Activated CD4-positive, CD25-positive, alpha-beta regulatory T cell (primary cell): ENCODE measurements around the gene MDH1B.
"Not testable (repeated sequence)": the region's sequence is repeated elsewhere in the genome, so short reads cannot be mapped to it uniquely, and the experiment has no call there.

Experiments
- DNase-seq, 4 experiments: peaks; one replicate each; lab custom pipeline; 2025; lab: John Stamatoyannopoulos, UW

Gene MDH1B

DNA sequence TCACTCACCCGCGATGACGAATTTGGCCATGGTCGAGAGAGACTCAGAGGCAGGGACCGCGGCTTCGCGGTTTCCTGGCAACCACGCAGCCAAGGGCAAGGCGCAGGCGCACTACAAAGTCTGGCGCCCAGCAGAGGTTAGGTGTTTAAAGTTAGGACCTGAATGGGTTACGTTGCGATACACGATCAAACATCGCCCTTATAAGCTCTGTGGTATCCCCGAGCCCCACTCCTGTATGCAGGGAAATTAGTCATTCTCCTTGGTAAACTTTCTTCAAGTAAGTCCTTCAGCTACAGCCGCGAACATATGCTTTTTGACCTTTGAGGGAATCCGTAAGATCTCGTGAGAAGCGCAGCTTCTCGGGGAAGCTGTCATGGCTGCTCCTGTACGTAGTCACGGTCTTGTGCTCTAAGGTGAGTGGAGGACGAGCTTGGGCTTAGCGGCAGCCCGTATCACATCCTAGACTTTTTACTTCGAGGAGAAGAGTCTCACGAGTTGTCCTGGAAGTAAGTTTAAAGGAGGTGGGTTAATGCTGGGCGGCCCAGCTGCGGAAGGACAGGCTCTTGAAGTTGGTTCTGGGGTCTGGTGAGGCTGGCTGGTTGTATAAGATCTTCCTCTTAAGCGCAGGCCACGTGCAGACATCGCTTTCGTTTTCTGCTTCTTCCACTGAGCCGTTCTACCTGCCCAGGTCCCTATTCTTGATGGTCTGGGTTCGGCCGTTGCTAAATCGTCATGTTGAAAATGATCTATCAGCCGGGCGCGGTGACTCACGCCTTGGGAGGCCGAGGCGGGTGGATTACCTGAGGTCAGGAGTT lies at the start of gene MDH1B, which contains the start of gene FASTKD2:
Gene MDH1B, minus strand, starts transcription at position 87 of the 815 bp plus-strand sequence. Its CDS starts 57 bp downstream, at position 30.
Gene FASTKD2, plus strand, starts transcription at position 365 of the 815 bp plus-strand sequence. CDS start 1,088 bp downstream, outside the sequence.
- peak; percentile 55 to 69 (median 62) for DNase-seq

DNA sequence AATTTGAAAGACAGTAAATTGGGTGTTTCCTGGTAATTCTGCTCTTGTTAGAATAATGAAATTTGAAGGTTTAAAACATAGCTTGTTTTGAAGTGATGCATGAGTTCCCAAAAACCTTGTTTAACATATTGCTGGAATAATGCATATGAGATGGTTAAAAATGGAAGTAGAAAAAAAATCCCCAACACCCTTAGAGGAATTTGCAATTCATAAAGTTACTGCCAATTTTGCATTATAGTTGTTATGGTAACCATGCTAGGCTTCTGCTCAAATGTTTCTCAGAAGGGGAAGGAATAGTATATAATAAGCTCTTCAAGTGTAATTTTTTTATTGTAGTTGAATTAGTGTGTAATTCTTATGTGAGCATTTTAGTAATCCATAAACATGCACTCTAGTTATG lies 49.4 kb upstream of the MDH1B start:
- no peak for DNase-seq

DNA sequence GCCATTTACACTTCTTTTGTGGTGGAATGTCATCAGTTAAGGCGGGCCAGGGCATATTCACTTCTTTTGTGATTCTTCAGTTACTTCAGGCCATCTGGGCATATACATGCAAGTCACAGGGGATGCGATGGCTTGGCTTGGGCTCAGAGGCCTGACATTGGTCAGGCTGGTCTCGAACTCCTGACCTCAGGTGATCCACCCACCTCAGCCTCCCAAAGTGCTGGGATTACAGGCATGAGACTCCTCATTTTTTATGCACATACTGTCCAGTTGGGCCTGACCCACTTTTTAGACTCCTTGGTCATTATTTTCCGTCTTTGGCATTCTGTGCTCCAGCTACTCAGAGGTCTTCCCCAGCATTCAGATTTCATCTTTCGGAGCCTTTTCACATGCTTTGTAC lies 47.3 kb upstream of the MDH1B start:
- not testable (repeated sequence) for DNase-seq

DNA sequence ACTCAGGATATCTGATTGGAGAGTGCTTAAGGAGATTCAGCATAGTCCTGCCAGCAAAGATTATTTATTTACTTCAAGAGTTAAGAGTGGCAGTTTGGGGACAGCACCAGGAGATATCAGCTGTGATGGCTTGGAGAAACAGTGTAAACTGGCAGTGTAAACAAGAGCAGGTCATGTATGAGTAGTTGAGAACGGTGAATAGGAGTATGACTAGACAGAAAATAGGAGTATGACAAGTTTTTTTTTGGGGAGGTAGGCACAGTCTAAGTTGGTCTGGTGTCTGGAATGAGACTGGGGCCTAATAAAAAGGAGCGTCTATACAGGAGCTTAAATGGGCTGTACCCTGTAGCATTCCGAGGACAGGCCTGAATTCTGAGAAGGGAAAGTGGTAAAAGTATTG lies 42.5 kb upstream of the MDH1B start:
- not testable (repeated sequence) for DNase-seq

DNA sequence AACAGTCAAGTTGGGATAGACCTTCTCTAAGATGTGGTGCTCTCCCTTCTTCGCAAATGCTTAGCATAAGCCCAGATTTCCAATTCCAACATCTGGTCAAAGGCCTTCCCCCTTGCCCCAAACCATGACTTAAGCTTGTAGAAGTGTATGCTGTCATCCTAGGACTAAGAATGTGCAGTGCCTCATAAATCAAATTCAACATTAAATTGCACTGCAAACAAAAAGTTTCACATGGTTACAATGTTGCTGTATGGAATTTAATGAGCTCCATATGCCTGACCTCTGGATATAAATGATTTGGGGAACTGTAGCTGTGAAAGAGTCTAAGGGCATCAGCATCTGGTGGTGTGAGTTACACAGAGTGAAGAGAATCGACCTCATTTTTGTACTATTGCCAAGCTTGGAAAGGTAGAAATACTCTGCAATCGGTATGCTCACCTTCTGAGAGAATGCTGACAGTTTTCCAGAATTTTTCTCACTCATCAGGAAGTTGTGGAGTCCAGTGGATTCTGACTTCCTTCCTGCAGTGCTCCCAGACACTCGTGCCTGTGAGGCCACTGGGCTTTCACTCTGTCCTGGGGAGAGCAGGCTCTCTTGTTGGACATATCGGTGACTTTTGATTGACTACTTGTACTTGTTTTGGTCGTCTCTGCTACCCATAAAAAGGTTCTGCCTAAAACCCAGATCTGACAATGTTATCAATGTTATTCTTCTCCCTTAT lies 40.9 kb upstream of the MDH1B start:
- DNase-seq: no peak

DNA sequence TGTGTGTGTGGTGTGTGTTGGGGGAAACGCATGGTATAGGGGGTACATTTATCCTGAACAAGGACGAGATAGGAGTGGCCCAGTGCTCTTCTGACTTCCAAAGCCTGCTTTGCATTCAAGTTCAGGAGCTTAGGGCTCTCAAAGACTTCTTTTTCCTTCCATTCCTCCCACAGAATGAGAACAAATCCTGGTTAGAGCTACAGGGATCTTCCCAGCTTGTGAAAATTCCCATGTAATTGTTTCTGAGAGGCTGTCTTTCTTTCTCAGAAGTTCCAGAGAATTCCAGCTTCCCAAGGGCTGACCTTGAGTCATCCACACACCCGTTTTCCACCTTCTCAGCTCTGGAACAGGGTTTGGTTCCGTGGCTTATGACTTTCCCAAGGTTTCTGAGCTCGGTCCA lies 39.2 kb upstream of the MDH1B start:
- DNase-seq: no peak

DNA sequence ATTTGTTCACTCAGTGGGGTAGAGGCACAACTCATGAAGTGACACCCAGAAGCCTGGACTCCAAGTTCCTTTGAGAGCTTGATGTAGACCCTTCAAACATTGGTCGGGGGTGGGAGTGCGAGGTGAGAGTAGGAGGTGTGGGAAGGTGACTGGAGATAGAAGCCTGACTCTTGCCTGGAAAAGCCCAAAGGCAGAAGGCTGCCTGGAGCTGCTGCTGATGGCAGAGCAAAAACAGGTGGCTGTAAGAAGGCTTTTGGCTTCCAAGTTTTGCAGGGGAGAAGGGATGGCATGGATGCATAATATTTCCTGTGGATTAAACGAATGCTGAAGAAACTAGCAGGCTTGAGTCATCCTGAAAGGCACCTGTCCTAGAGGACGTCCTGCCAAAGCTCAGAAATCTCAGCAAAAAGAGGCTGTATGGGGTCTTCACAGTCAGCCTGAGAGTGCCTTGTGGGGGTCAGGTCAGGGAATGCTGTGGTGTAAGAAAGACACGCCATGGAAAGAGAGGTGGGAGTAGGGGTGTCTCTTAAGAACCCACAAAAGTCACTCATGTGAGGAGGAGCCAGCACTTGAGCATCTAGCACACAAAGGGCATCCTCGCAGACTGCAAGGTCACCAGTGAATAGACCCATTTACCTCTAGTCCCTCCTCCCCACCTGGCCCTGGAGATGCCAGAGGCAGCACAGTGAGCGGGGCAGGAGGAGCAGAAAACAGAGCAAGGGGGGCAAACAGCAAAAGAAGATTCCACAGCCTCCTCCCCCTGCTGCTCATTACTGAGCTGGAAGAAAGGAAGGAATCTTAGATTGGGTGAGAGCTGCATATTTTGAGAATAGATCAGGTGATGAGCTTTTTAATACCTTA lies 37.8 kb upstream of the MDH1B start:
- no peak for DNase-seq

DNA sequence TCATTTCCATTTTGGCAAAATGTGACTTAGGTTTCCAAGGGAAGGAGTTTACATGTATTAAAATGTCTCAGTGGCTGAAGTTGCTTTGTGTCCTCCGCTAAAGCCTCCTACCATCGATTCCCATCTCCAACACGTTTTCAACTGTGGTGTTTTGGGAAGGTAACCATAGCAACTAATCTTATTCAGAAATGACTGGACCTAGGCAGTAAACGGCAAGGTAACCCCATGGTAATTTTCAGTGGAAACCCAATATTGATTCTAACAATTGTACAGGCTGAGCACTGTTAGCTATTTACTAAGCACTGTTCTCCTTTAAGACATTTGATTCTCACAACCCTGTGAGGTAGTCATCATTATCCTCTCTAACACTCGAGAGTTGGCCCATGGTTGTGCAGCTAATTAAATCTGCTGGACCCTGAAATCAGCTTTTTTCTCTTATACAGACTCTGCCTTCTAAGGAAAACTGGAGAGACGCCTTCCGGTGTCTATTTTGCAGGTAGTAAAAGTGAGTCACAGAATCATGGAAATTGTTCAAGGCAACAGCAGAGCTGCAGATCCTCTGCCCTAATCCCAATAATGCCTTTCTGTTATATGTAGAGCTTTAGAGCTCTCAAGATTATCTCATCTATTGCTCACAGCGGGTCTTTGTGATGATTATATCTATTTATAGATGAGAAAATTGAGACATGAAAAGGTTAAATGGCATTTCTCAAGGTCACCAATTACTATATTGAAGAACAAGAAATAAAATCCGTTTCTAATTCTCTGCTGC lies 36.5 kb upstream of the MDH1B start:
- DNase-seq: no peak

DNA sequence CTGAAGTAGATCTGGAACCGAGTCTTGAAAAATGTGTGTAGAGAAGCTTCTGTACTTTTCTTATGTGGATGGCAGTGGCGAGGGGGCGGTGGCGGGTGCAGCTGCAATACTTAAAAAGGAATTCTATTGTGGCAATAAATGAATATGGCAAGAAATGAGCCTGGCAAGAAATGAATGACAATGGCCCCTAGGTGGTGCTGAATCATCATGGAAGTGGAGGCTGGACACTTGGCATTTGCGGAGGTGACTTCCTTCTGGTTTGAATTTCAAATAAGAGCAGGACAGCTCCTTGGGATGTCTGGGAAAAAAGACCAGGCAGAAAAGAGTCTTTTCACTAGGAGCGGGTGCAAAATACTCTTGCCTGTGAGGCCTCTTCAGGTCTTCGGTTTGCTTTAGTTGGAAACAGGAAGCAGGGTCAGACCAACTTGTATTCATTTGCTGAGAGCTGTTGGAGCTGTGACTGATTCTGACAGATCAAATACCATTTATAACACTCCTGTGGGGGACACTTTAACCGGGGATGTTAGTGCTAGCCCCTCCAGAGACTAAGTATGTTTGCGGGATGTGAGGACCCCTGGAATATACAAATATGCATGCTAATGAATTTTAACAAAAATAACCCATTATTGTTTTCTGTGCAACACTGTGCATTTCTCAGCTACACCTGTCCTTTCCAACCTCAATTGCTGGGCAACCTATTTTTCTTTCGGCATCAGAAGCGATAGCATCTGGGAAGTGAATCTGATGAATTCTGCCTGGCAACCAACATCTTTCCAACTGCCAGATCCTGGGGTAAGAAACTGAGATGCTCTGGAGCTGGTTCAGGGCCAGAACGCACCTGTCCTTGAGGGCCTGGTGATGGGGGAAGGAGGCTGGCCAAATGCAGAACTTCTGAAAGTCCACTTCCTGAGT lies 35.6 kb upstream of the MDH1B start:
- no peak for DNase-seq

DNA sequence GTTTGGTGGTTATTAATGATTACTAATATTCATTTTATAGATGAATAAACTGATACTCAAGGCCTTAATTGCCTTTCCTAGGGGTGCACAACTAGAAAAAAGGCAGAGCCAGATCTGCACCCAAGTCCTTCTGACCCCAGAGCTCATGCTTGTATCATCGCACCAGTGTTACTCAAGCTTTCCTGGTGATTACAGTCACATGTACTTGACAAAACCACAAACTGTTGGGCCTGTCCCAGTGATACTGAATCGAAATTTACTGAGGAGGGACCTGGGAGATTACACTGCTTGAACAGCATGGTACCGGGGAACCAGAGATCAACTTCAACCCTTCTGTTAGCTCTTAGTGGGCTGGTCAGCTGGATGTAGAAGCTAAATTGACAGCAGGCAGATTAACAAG lies 34.0 kb upstream of the MDH1B start:
- DNase-seq: no peak

DNA sequence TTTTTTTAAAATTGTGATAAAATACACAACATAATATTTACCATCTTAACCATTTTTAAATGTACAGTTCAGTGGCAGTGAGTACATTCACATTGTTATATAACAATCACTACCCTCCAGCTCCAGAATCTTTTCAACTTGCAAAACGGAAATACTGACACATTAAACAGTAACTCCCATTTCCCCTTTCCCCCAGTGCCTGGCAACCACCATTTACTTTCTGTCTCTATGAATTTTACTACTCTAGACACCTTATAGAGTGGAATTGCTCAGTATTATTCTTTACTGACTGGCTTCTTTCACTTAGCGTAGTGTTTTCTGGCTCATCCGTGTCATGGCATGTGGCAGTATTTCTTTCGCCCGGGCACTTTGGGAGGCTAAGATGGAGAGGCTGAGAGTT lies 32.9 kb upstream of the MDH1B start:
- DNase-seq: no peak

DNA sequence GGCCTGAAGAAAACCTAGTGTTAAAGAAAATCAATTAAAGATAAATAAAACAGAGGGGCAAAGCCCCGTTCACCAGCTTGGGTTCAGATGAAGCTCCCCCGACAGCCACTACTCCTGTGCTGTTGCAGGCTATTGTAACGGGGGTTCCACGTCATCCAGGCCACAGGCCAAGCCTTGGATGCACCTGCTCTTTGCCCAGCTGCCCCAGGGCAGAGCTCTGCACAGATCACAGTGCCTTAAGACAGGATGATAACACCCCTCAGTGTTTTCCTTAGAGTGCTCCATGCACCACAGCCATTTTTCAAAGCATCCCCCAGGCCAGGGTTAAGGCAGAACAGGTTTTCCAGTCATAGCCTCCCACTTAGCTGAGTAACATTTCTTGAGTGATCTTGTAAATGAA lies 32.2 kb upstream of the MDH1B start:
- DNase-seq: no peak

DNA sequence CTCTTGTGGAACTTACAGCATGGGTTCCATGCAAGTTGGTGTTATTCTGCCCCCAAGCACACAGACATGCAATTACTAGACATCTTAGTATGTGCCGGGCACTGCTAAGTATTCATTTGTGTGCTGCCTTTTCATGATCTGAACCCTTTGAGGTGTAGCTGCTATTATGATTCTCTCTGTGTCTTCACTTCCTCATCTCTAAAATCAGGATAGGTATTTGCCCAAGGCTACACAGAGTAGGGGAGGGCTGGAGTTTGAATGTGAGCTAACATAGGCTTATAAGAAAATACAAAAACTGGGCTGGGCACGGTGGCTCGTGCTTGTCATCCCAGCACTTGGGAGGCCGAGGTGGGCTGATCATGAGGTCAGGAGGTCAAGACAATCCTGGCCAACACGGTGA lies 27.5 kb upstream of the MDH1B start:
- DNase-seq: no peak

DNA sequence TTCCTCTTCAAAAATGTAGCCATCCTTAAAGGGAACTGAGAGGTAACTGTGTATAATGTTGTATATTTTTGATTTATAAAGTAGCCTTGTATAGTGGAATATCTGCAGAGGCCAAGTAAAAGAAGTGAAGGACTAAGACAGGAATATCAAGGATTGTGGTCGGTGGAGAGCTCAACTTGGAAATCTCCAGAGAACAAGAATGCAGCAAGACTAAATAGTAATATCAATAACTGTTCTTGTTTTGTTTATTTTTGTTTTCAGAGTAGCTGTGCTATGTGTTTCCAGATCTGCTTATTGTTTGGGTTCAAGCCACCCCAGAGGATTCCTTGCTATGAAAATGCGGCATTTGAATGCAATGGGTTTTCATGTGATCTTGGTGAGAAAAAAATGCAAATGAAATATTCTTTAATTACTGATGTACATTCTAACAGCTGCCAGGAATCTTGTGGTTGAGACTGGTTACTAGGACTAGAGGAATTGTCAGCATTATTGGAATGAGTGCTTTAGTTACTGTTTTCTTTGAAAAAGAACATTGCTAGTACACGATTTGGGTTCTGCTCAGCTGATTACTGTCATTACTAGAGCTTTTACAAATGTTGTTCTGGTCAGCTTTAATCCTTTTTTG lies 25.3 kb upstream of the MDH1B start:
- no peak for DNase-seq

DNA sequence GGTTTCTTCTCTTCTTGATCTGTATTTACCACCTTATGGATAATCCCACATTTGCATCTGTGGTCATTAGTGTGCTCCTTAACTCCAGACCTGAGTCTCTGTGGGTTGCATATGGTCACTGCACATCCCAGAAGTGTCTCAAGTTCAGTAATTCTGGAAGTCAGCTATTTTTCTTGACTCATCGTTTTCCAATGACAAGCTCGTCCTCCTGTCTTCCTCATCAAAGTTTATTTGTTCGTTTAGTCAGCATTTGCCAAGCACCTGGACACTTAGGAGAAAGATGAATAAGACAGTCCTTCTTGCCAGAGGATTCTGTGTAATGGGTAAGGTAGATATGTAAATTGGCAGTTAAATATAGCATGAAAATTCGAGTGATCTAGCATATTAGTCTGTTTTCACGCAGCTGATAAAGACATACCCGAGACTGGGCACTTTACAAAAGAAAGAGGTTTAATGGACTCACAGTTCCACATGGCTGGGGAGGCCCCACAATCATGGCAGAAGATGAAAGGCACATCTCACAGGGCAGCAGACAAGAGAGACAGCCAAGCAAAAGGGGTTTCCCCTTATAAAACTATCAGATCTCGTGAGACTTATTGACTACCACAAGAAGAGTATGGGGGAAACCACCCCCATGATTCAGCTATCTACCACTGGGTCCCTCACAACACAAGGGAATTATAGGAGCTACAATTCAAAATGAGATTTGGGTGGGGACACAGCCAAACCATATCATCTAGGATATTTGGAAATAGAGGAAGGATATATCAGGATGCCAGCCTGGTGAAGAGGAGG lies 19.6 kb upstream of the MDH1B start:
- no peak for DNase-seq

DNA sequence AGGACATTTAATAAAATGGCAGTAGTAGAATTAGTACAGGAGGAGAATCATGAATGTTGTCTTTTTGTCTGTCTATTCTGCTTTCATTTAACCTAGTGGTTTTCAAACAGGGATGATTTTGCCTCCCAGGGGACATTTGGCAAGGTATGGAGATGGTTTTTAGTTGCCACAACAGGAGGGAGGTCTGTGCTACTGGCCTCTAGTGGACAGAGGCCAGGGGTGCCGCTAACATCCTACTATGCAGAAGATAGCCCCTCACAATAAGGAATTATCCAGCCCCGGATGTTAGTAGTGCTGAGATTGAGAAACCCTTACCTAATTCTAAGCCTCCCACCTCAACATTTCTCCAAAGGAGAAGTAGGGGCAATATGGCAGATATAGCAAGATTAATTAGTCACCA lies 18.6 kb upstream of the MDH1B start:
- DNase-seq: no peak

DNA sequence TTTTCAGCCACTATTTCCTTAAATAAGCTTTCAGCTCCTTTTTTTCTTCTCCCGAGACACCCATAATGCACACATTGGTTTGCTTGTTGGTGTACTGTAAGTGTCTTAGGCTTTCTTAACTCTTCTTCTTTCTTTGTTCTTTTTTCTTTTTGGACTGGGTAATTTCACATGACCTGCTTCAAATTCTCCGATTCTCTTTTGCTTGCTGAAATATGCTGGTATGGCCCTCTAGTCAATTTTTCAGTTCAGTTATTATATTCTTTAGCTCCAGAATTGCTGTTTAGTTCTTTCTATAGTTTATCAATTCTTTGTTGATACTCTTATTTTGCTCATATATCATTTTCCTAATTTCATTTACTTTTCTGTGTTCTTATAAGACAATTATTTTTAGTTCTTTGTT lies 15.5 kb upstream of the MDH1B start:
- DNase-seq: no peak

DNA sequence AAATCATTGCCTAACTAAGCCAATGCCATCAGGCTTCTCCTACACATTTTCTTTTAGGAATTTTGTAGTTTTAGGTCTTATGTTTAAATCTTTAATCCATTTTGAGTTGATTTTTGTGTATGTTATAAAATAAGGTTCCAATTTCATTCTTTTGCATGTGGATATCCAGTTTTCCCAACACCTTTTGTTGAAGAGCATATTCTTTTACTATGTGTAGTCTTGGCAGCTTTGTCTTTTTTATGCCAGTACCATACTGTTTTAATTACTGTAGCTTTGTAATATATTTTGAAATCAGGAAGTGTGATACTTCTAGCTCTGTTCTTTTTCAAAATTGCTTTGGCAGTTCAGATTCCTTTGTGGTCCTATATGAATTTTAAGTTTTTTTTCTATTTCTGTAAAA lies 11.3 kb upstream of the MDH1B start:
- no peak for DNase-seq

DNA sequence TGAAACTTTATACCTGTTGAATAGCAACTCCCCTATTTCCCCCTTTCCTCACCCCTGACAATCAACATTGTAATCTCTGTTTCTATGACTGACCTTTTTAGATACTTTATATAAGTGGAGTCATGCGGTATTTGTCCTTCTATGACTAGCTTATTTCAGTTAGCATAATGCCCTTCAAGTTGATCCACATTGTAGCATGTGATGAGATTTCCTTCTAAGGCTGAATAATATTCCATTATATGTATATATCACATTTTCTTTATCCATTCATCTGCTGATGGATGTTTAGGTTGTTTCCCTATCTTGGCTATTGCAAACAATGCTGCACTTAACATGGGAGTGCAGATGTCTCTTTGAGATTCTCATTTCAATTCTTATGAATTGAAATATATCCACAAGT lies 9.7 kb upstream of the MDH1B start:
- no peak for DNase-seq
